Measurements from ENCODE around the gene GPD1L.

DNA sequence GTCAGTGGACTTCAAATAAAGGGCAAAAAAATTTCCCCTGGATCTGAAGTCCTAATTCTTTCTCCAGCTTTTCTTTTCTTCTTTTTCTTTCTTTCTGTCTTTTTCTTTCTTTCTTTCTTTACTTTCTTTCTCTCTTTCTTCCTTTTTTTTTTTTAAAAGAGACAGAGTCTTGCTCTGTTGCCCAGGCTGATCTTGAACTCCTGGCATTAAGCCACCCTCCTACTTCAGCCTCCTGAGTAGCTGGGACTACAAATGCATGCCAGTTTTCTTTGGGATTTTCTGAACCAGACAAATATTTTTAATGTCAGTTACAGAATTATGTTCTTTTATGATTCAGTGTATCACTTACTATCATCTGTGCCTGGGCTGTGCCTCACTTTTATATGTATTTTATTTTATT lies 86.7 kb downstream of the GPD1L start:
- TF ChIP-seq, protein P1, sequence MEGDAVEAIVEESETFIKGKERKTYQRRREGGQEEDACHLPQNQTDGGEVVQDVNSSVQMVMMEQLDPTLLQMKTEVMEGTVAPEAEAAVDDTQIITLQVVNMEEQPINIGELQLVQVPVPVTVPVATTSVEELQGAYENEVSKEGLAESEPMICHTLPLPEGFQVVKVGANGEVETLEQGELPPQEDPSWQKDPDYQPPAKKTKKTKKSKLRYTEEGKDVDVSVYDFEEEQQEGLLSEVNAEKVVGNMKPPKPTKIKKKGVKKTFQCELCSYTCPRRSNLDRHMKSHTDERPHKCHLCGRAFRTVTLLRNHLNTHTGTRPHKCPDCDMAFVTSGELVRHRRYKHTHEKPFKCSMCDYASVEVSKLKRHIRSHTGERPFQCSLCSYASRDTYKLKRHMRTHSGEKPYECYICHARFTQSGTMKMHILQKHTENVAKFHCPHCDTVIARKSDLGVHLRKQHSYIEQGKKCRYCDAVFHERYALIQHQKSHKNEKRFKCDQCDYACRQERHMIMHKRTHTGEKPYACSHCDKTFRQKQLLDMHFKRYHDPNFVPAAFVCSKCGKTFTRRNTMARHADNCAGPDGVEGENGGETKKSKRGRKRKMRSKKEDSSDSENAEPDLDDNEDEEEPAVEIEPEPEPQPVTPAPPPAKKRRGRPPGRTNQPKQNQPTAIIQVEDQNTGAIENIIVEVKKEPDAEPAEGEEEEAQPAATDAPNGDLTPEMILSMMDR (IDR thresholded peaks at IDR 0.05; ENCODE audit: low read length): no peak
- no peak for TF ChIP-seq EZH2 (IDR thresholded peaks at IDR 0.05; ENCODE audit: borderline replicate concordance, low read length)

Data from OCI-LY1 (cell line).